NCI-H524 treated with DMSO at 0.1 percent for 48 hours (cell line): ENCODE data around the gene RPE.
A peak's percentile ranks its signal among the peaks of the same experiment; 100 is the strongest.

Experiments
- DNase-seq: peaks from one replicate; lab custom pipeline; 2025; lab: John Stamatoyannopoulos, UW

The RPE gene

GRCh38 chr2:210002158-210003157 is at the start of gene RPE:
Gene RPE, plus strand, starts transcription at chr2:210002638. Its CDS starts 24 bp downstream, at chr2:210002662.
- peak; percentile 57 for DNase-seq

GRCh38 chr2:209956271-209956670 is 46.2 kb upstream of the RPE start:
- DNase-seq, result no peak

- DNase-seq, result no peak
These were observed 44.4 kb upstream of the RPE start for GRCh38 chr2:209958016-209958415.

GRCh38 chr2:209960045-209960444 is 42.4 kb upstream of the RPE start:
- no peak for DNase-seq

- DNase-seq, result peak; percentile 7
These were observed 41.5 kb upstream of the RPE start for GRCh38 chr2:209960676-209961630.

GRCh38 chr2:209965723-209966122 is 36.7 kb upstream of the RPE start:
- DNase-seq, result no peak

GRCh38 chr2:209969692-209970091 is 32.7 kb upstream of the RPE start:
- no peak for DNase-seq

GRCh38 chr2:209970271-209970670 is 32.2 kb upstream of the RPE start:
- no peak for DNase-seq

GRCh38 chr2:209970711-209971110 is 31.7 kb upstream of the RPE start:
- no peak for DNase-seq

GRCh38 chr2:209973328-209973727 is 29.1 kb upstream of the RPE start:
- DNase-seq, result no peak

- DNase-seq, result no peak
These were observed 27.9 kb upstream of the RPE start for GRCh38 chr2:209974576-209974975.

GRCh38 chr2:209976698-209977385 is 25.6 kb upstream of the RPE start:
- DNase-seq, result no peak

- DNase-seq, result no peak
These were observed 24.8 kb upstream of the RPE start for GRCh38 chr2:209977386-209978239.

GRCh38 chr2:209984291-209984690 is 18.1 kb upstream of the RPE start:
- DNase-seq, result no peak

- no peak for DNase-seq
These were observed 16.6 kb upstream of the RPE start for GRCh38 chr2:209985874-209986273.

- no peak for DNase-seq
These were observed 16.0 kb upstream of the RPE start for GRCh38 chr2:209986415-209986814.

- DNase-seq, result no peak
These were observed 14.4 kb upstream of the RPE start for GRCh38 chr2:209988010-209988409.

- DNase-seq, result no peak
These were observed 11.6 kb upstream of the RPE start for GRCh38 chr2:209990838-209991237.

- no peak for DNase-seq
These were observed 8.5 kb upstream of the RPE start for GRCh38 chr2:209993968-209994367.

GRCh38 chr2:209998596-209998995 is 3.8 kb upstream of the RPE start:
- DNase-seq, result no peak
